H1 (cell line): ENCODE data around the gene PDRG1. TPM values are rescaled to one million over a fixed set of nuclear protein-coding genes. Genes with fewer than 3 reads are reported as not detected.
A peak's percentile ranks its signal among the peaks of the same experiment; 100 is the strongest.

ENCODE experiments used
- CTCF ChIA-PET: fragments of 300-600 bp; sonication (Branson Sonifier 250); formaldehyde crosslinking; loops from one replicate; lab custom pipeline; 2021; ENCODE audit not compliant: partially characterized antibody; lab: Charles Lee
- POLR2A ChIA-PET: fragments of 300-600 bp; sonication (Branson Sonifier 250); formaldehyde crosslinking; loops from one replicate; lab custom pipeline; 2021; ENCODE audit warnings: inconsistent platforms; ENCODE audit not compliant: partially characterized antibody; lab: Charles Lee
- DNase-seq, 2 experiments: peaks; one replicate each; pipeline versions ENCODE4 v3.0.0 to v3.0.0-alpha.2; 2010 to 2022; ENCODE audit warnings: low spot score in 2 of 2, low read depth in 1 of 2, mixed read lengths in 1 of 2
- FAIRE-seq: peaks from 2 replicates; lab custom pipeline; 2011; peaks lifted over from hg19 to GRCh38; lab: Jason Lieb, UNC
- H2AFZ ChIP-seq: 2 replicates; pipeline ENCODE4 v1.8.1; 2012; ENCODE audit warnings: low read length, inconsistent platforms
- H2AK5ac ChIP-seq: 2 replicates; pipeline ENCODE4 v1.6.1; 2013; ENCODE audit warnings: low read depth, low read length
- H2BK120ac ChIP-seq: replicated peaks from 2 replicates; pipeline ENCODE3; 2013; ENCODE audit warnings: low read depth, low read length, inconsistent platforms
- H2BK12ac ChIP-seq: 2 replicates; pipeline ENCODE4 v1.6.1; 2013; ENCODE audit warnings: low read depth, low read length
- H2BK15ac ChIP-seq: 2 replicates; pipeline ENCODE4 v1.6.1; 2013; ENCODE audit warnings: low read length
- H2BK20ac ChIP-seq: 2 replicates; pipeline ENCODE4 v1.6.1; 2013; ENCODE audit warnings: low read length
- H2BK5ac ChIP-seq: 2 replicates; pipeline ENCODE4 v1.6.1; 2013; ENCODE audit warnings: low read depth, low read length
- H3K14ac ChIP-seq: 2 replicates; pipeline ENCODE4 v1.6.1; 2013; ENCODE audit warnings: inconsistent platforms; ENCODE audit not compliant: insufficient read length
- H3K18ac ChIP-seq: 2 replicates; pipeline ENCODE4 v1.6.1; 2013; ENCODE audit warnings: low read length; ENCODE audit errors: extremely low read depth
- H3K23ac ChIP-seq: 2 replicates; pipeline ENCODE4 v1.6.1; 2013; ENCODE audit warnings: inconsistent platforms; ENCODE audit not compliant: insufficient read length
- H3K23me2 ChIP-seq: 2 replicates; pipeline ENCODE4 v1.6.1; 2013; ENCODE audit warnings: low read depth, low read length
- H3K27ac ChIP-seq: 2 replicates; pipeline ENCODE4 v1.6.1; 2011; ENCODE audit warnings: low read depth, low read length, inconsistent platforms
- H3K27me3 ChIP-seq, 4 experiments: replicated peaks in 1 of 4; 1 replicate in 1 of 4; 2 replicates in 3 of 4; pipeline versions ENCODE4 v1.6.1 to v1.8.1; 2011 to 2013; ENCODE audit warnings: low read length in 3 of 4, mild to moderate bottlenecking in 3 of 4, inconsistent platforms in 2 of 4, mixed read lengths in 2 of 4, moderate library complexity in 1 of 4; ENCODE audit not compliant: control insufficient read depth in 3 of 4, insufficient read depth in 3 of 4; ENCODE audit errors: extremely low read depth in 1 of 4
- H3K36me3 ChIP-seq, 4 experiments: 2 replicates each; pipeline versions ENCODE4 v1.6.1 to v1.8.1; 2011 to 2013; ENCODE audit warnings: mild to moderate bottlenecking in 4 of 4, low read length in 3 of 4, moderate library complexity in 2 of 4, control low read depth in 1 of 4, inconsistent platforms in 1 of 4; ENCODE audit not compliant: insufficient read depth in 4 of 4, control insufficient read depth in 2 of 4
- H3K4ac ChIP-seq: replicated peaks from 2 replicates; pipeline ENCODE3; 2013; ENCODE audit warnings: low read length, low read depth, mixed read lengths, inconsistent platforms; ENCODE audit not compliant: insufficient read length
- H3K4me1 ChIP-seq, 4 experiments: replicated peaks in 1 of 4; 1 replicate in 1 of 4; 2 replicates in 3 of 4; pipeline versions ENCODE4 v1.6.1 to v1.8.1; 2011 to 2013; ENCODE audit warnings: low read length in 3 of 4, inconsistent platforms in 2 of 4, mixed read lengths in 1 of 4; ENCODE audit not compliant: insufficient read depth in 4 of 4, control insufficient read depth in 3 of 4
- H3K4me2 ChIP-seq, 2 experiments: 2 replicates each; pipeline versions ENCODE4 v1.6.1 to v1.8.1; 2011 to 2013; ENCODE audit warnings: low read depth in 2 of 2, low read length in 2 of 2, control low read depth in 1 of 2, inconsistent platforms in 1 of 2, mild to moderate bottlenecking in 1 of 2; ENCODE audit not compliant: insufficient read depth in 1 of 2
- H3K4me3 ChIP-seq, 4 experiments: fragments of 200-600, 300-600 bp in 1 of 4; sonication (generic), shearing (Covaris generic), sonication (Bioruptor Twin) in 1 of 4; 2 replicates each; pipeline versions ENCODE4 v1.5.1 to v1.8.1; 2011 to 2016; ENCODE audit warnings: low read length in 4 of 4, low read depth in 3 of 4, control low read depth in 2 of 4, inconsistent platforms in 2 of 4, mild to moderate bottlenecking in 2 of 4, mixed read lengths in 1 of 4, moderate library complexity in 1 of 4; ENCODE audit not compliant: insufficient read depth in 2 of 4; ENCODE audit errors: extremely low read depth in 1 of 4
- H3K56ac ChIP-seq: replicated peaks from 2 replicates; pipeline ENCODE3; 2013; ENCODE audit warnings: low read depth, mild to moderate bottlenecking, mixed read lengths, low read length, inconsistent platforms; ENCODE audit not compliant: insufficient read length
- H3K79me1 ChIP-seq: 2 replicates; pipeline ENCODE4 v1.6.1; 2013; ENCODE audit warnings: low read depth, low read length, control low read depth
- H3K79me2 ChIP-seq, 2 experiments: 2 replicates each; pipeline versions ENCODE4 v1.6.1 to v1.8.1; 2012 to 2013; ENCODE audit warnings: low read length in 2 of 2, mild to moderate bottlenecking in 2 of 2, inconsistent platforms in 1 of 2; ENCODE audit not compliant: insufficient read depth in 2 of 2, control insufficient read depth in 1 of 2
- H3K9ac ChIP-seq, 4 experiments: replicated peaks in 1 of 4; 1 replicate in 1 of 4; 2 replicates in 3 of 4; pipeline versions ENCODE4 v1.6.1 to v1.8.1; 2011 to 2013; ENCODE audit warnings: low read depth in 3 of 4, low read length in 3 of 4, control low read depth in 2 of 4, mild to moderate bottlenecking in 2 of 4, moderate library complexity in 2 of 4, inconsistent platforms in 1 of 4; ENCODE audit errors: extremely low read depth in 1 of 4
- H3K9me3 ChIP-seq, 2 experiments: 2 replicates each; pipeline versions ENCODE4 v1.6.1 to v1.8.1; 2012 to 2013; ENCODE audit warnings: mild to moderate bottlenecking in 2 of 2, moderate library complexity in 2 of 2, control low read depth in 1 of 2, inconsistent platforms in 1 of 2, low read depth in 1 of 2, low read length in 1 of 2, mixed read lengths in 1 of 2; ENCODE audit not compliant: insufficient read depth in 2 of 2
- H4K20me1 ChIP-seq, 2 experiments: replicated peaks in 1 of 2; 2 replicates each; pipeline versions ENCODE3 to v1.8.1; 2011 to 2013; ENCODE audit warnings: inconsistent platforms in 2 of 2, low read length in 2 of 2, mild to moderate bottlenecking in 1 of 2; ENCODE audit not compliant: insufficient read depth in 2 of 2, control insufficient read depth in 1 of 2
- H4K5ac ChIP-seq: 2 replicates; pipeline ENCODE4 v1.6.1; 2013; ENCODE audit warnings: low read length, low read depth, mixed read lengths, inconsistent platforms; ENCODE audit not compliant: insufficient read length
- H4K8ac ChIP-seq: 2 replicates; pipeline ENCODE4 v1.8.0; 2013; ENCODE audit warnings: mild to moderate bottlenecking, moderate library complexity, low read length, inconsistent platforms; ENCODE audit not compliant: insufficient read depth; ENCODE audit errors: extremely low read depth
- H4K91ac ChIP-seq: replicated peaks from 2 replicates; pipeline ENCODE3; 2013; ENCODE audit warnings: low read length, mixed read lengths, inconsistent platforms; ENCODE audit not compliant: insufficient read length
- KDM1A ChIP-seq: fragments of 200-600, 300-600 bp; sonication (generic); IDR thresholded peaks from 2 replicates; pipeline ENCODE4 v1.7.1; 2016; ENCODE audit warnings: mild to moderate bottlenecking, low read length, borderline replicate concordance
- NANOG ChIP-seq: IDR thresholded peaks from 2 replicates; pipeline ENCODE4 v1.6.1; 2011; ENCODE audit warnings: low read length, low read depth, mild to moderate bottlenecking, inconsistent platforms; ENCODE audit not compliant: insufficient read depth, poor library complexity, severe bottlenecking
- USF2 ChIP-seq: IDR thresholded peaks from 2 replicates; pipeline ENCODE4 v1.6.1; 2011; ENCODE audit warnings: low read length, improper control_type of control experiment
- WGBS, 2 experiments: shearing (Covaris generic) in 1 of 2; methylation state at CpG; one replicate each; pipeline versions ENCODE4 v1.1.6 to v1.1.7; 2013 to 2015; ENCODE audit warnings: low lambda C conversion rate in 2 of 2, mixed read lengths in 2 of 2, inconsistent platforms in 1 of 2, low coverage in 1 of 2, missing lambda C conversion rate in 1 of 2; ENCODE audit not compliant: insufficient replicate concordance in 2 of 2, insufficient coverage in 1 of 2, insufficient read length in 1 of 2; ENCODE audit errors: extremely low coverage in 1 of 2, missing lambda C conversion rate in 1 of 2; 5-methylcytosine and 5-hydroxymethylcytosine counted together
- polyA plus RNA-seq, 7 experiments: library from polyadenylated mRNA; depleted of rRNA in 3 of 7; stranded (reverse) in 5 of 7; unstranded in 2 of 7; fragments of >200 nt in 5 of 7; fragments of 200-250 nt in 2 of 7; gene quantifications; 1 replicate in 5 of 7; 2 replicates in 1 of 7; 4 replicates in 1 of 7; pipeline versions ENCODE4 v1.2.1 to v1.2.3, GENCODE V29; 2011 to 2013; ENCODE audit warnings: missing spikeins in 2 of 7, mixed read lengths in 2 of 7
- total RNA-seq: library from RNA; stranded (reverse); fragmentation: NEBNext Ultra II Directional; extraction: Animal tissue kit (Norgen Biotek cat#: 25700); gene quantifications from 2 replicates; pipeline ENCODE4 v1.2.1, GENCODE V29; 2021

The PDRG1 gene
- total and polyA plus RNA-seq, 2 of the 8 experiments (the other 6 are each of a cell fraction or from before 2014, with no cell fraction given): 14.2 to 20.8 TPM

GRCh38 chr20:31909253-31910070 lies 42.4 kb downstream of the PDRG1 start:
- POLR2A ChIA-PET: interaction anchor here (0.8 kb wide), 1 partner anchor 10 kb away, joined by 4 read pairs; no protein-coding TSS in a partner anchor
- H3K56ac ChIP-seq: no peak overlapping the region
- H3K4me1 ChIP-seq: peaks cover 12 to 34% (median 28%) of the 10 kb centered on the region in 4 experiments
- no peak for FAIRE-seq
- H3K9me3 ChIP-seq: no peaks in the 10 kb centered on the region
- no peak overlapping the region for H4K91ac ChIP-seq
- H4K5ac ChIP-seq: no peak overlapping the region
- H2BK120ac ChIP-seq: no peak overlapping the region
- H3K27ac ChIP-seq: no peak overlapping the region
- H3K9ac ChIP-seq: no peak overlapping the region
- H2AK5ac ChIP-seq: no peak overlapping the region
- H4K8ac ChIP-seq: no peak overlapping the region
- H3K27me3 ChIP-seq: peaks cover 0 to 2% (median 0%) of the 10 kb centered on the region in 4 experiments; a peak in 1 of 7 replicates
- H3K18ac ChIP-seq: no peak overlapping the region
- H3K4me3 ChIP-seq: no peak overlapping the region
- H2BK12ac ChIP-seq: peak overlapping the region; percentile 61; the same call in 1 of the 2 replicates
- no peak overlapping the region for H2BK20ac ChIP-seq
- H3K4me2 ChIP-seq: no peak overlapping the region
- 89% methylated on average over 17 of the region's 17 CpGs; no CpG with 5 or more reads in 1 of the 2 experiments for WGBS, 2 experiments
- no peaks in the 10 kb centered on the region for H3K79me1 ChIP-seq
- H2BK15ac ChIP-seq: no peak overlapping the region
- CTCF ChIA-PET: interaction anchor here (0.7 to 2.0 kb wide), 5 partner anchors 25 to 200 kb away, joined by 3 to 6 read pairs (median 4); no protein-coding TSS in a partner anchor
- H3K79me2 ChIP-seq: no peaks in the 10 kb centered on the region
- H3K4ac ChIP-seq: no peak overlapping the region
- H3K36me3 ChIP-seq: no peaks in the 10 kb centered on the region
- H2AFZ ChIP-seq: peak overlapping the region; percentile 0; the same call in 1 of the 2 replicates
- DNase-seq: no peak
- no peak for TF ChIP-seq NANOG
- 0 out of 2 replicates have a peak, but pooled peaks have one; percentile 14 for TF ChIP-seq KDM1A
- TF ChIP-seq USF2: no peak
- H3K23me2 ChIP-seq: peaks cover 2% of the 10 kb centered on the region; the same call in 1 of the 2 replicates
- no peak overlapping the region for H3K23ac ChIP-seq
- H4K20me1 ChIP-seq: no peaks in the 10 kb centered on the region
- no peak overlapping the region for H3K14ac ChIP-seq
- 0 out of 2 replicates have a peak overlapping the region, but pooled peaks have one; percentile 5 for H2BK5ac ChIP-seq
